A549 treated with ZK216348 at 1 μM for 4 hours (cell line): ENCODE results near the gene NOC3L. TPM values are rescaled to one million over a fixed set of nuclear protein-coding genes. Genes with fewer than 3 reads are reported as not detected.

Experiments used
- total RNA-seq: library from RNA; stranded (reverse); fragments of 200-300 nt; extraction: Qiagen RNA extraction; gene quantifications from 5 replicates; pipeline ENCODE4 v1.2.3, GENCODE V29; 2022; ENCODE audit warnings: low read depth

NOC3L gene, protein sequence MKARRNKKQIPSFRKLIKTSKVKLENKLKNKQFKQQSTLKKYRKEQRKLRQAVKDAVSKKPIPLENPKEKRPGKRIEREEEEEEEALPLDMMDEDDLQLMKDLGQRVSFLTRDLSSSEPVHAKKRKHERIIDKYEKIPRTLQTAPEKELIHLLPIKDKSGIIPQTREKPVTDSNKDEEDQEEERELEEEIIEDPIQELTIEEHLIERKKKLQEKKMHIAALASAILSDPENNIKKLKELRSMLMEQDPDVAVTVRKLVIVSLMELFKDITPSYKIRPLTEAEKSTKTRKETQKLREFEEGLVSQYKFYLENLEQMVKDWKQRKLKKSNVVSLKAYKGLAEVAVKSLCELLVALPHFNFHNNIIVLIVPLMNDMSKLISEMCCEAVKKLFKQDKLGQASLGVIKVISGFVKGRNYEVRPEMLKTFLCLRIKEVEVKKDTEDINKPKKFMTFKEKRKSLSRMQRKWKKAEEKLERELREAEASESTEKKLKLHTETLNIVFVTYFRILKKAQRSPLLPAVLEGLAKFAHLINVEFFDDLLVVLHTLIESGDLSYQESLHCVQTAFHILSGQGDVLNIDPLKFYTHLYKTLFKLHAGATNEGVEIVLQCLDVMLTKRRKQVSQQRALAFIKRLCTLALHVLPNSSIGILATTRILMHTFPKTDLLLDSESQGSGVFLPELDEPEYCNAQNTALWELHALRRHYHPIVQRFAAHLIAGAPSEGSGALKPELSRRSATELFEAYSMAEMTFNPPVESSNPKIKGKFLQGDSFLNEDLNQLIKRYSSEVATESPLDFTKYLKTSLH
- total RNA-seq: 13.1 to 31.1 TPM (median 23.3 TPM) in 5 replicates

GRCh38 chr10:94362360-94363250 lies at the start of gene NOC3L:
Gene NOC3L (minus strand): TSS chr10:94362939. CDS start chr10:94362838, 101 bp downstream.

GRCh38 chr10:94402204-94402842 lies 39.6 kb upstream of the NOC3L start, which contains the start of gene TBC1D12:
Gene TBC1D12 (plus strand): TSS chr10:94402541. CDS start chr10:94402614, 73 bp downstream.

Other genes starting within 250 kb of the NOC3L start
- 3.7 to 6.8 TPM (median 5.5 TPM) in 5 replicates for gene TBC1D12, start 39.6 kb upstream of the NOC3L start, total RNA-seq
- 20.9 to 30.5 TPM (median 29.2 TPM) in 5 replicates for gene HELLS, start 182.8 kb upstream of the NOC3L start, total RNA-seq